HEK293T (cell line): ENCODE results near the gene CSNK1G1.

ENCODE experiments used
- ARNT ChIP-seq: fragments of 450-650 bp; IDR thresholded peaks from 2 replicates; pipeline ENCODE4 v1.6.1; 2017; ENCODE audit warnings: mild to moderate bottlenecking
- CTBP1 ChIP-seq: fragments of 450-650 bp; IDR thresholded peaks from 2 replicates; pipeline ENCODE4 v1.6.1; 2016; ENCODE audit warnings: borderline replicate concordance
- ELF4 ChIP-seq: fragments of 450-650 bp; IDR thresholded peaks from 2 replicates; pipeline ENCODE4 v1.6.1; 2017; ENCODE audit warnings: antibody characterized with exemption
- FOXA1 ChIP-seq: fragments of 450-650 bp; IDR thresholded peaks from 2 replicates; pipeline ENCODE4 v1.6.1; 2016; ENCODE audit warnings: mild to moderate bottlenecking
- HDGF ChIP-seq: fragments of 450-650 bp; IDR thresholded peaks from 2 replicates; pipeline ENCODE4 v1.6.1; 2017; ENCODE audit warnings: antibody characterized with exemption, borderline replicate concordance
- SP1 ChIP-seq: fragments of 450-650 bp; IDR thresholded peaks from 2 replicates; pipeline ENCODE4 v1.6.1; 2017
- TF ChIP-seq, protein P1 (sequence below): fragments of 450-650 bp; IDR thresholded peaks from 2 replicates; pipeline ENCODE4 v1.6.1; 2016

DNA sequence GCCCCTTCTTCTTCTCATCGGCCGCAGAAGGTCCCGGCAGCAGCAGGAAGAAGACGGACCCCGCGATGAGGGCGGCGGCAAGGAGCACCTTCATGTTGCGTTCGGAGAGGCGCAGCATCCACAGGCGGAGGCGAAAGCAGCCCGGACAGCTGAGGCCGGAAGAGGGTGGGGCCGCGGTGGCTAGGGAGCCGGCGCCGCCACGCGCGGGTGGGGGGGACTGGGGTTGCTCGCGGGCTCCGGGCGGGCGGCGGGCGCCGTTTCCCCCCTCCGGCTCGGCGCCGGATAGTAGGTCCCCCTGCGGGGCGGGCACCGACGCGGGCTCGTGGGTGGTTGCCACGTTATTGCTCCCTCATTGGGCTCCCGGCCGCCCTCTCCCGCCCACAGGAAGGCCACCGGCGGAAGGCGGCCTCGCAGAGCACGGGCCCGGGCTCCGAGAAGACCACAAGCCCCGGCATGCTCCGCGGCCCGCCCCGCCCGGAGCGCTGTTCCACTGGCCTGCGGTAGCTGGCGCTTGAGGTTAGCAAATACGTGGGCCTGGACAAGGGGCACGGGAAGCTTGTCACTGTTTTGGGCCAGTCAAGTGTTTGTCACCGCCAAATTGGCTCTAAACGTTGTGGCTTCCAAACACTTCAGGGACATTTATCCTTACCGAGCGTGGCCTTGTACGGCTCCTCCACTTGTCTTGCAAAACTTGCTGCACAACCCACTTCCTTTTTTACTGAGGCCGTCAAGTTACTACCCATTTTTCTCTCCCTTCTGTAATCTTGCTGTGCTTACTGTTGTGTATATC lies 192.9 kb downstream of the CSNK1G1 start, which contains the start of gene PPIB:
- no peak; the same call in 1 of the 2 replicates for TF ChIP-seq ELF4
- TF ChIP-seq SP1, result no peak
- TF ChIP-seq ARNT, result no peak
- no peak for TF ChIP-seq FOXA1
- no peak for TF ChIP-seq HDGF
- TF ChIP-seq, protein P1, sequence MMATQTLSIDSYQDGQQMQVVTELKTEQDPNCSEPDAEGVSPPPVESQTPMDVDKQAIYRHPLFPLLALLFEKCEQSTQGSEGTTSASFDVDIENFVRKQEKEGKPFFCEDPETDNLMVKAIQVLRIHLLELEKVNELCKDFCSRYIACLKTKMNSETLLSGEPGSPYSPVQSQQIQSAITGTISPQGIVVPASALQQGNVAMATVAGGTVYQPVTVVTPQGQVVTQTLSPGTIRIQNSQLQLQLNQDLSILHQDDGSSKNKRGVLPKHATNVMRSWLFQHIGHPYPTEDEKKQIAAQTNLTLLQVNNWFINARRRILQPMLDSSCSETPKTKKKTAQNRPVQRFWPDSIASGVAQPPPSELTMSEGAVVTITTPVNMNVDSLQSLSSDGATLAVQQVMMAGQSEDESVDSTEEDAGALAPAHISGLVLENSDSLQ, result no peak
- TF ChIP-seq CTBP1, result no peak
